AG10803 (cell line): ENCODE data around the gene AOX1.
"Not testable (repeated sequence)": the region's sequence is repeated elsewhere in the genome, so short reads cannot be mapped to it uniquely, and the experiment has no call there.

Source experiments
- DNase-seq: peaks from one replicate; pipeline ENCODE4 v3.0.0; 2010; ENCODE audit warnings: low read depth
- H3K4me3 ChIP-seq: 2 replicates; pipeline ENCODE4 v1.5.1; 2011; ENCODE audit warnings: mild to moderate bottlenecking, low read length, control low read depth
- TF ChIP-seq, protein P1 (sequence below): conservative IDR thresholded peaks from 2 replicates; pipeline ENCODE4 v1.5.1; 2011; ENCODE audit warnings: mild to moderate bottlenecking, low read length, control low read depth, inconsistent platforms

Gene AOX1

DNA sequence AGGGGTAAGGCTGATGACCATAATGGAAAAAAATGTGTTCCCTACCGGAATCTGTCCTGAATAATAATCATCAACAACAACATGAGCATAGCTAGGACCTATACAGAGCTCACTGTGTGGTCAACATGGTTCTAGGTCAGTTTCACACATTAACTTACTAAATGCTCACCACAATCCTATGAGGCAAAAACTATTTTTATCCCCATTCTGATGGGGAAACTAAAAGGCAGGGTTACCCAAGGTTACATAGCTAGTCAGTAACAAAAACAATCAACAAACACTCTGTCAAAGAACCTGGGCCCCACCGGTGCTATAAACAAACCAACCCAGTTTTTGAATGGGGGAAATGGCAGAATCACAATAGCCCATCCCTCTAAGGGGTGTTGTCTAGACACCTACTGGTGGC lies 40.1 kb downstream of the AOX1 start:
- peak; percentile 83 for DNase-seq

DNA sequence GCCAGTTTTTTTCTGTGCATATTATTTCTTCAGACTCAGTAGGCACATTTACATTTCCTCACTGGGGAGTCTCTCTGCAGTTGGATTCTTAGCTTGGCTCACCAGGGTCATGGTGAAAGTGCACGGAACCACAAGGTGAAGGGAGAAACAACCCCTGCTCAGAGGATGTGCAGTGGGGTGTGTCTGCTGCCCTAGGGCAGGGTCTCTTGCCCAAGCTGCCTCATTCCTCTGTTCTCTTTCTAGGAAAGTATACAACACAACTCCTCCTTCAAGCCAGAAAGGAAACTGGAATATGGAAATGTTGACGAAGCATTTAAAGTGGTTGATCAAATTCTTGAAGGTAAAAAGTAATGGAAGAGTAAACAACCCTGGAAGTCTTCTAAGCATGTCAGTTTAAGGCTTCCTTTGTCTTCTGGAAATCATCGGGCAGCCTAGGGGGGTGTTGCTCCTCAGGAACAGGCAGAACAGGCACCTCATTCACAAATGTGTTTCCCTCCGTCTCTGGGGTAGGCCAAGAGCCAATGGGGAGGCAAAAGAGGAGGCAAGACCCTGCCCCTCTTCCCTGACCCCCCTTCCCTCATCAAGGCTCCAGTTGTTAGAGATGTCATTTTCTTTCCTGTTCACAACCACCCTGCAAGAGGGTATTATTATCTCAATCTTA lies 41.4 kb downstream of the AOX1 start:
- TF ChIP-seq, protein P1, sequence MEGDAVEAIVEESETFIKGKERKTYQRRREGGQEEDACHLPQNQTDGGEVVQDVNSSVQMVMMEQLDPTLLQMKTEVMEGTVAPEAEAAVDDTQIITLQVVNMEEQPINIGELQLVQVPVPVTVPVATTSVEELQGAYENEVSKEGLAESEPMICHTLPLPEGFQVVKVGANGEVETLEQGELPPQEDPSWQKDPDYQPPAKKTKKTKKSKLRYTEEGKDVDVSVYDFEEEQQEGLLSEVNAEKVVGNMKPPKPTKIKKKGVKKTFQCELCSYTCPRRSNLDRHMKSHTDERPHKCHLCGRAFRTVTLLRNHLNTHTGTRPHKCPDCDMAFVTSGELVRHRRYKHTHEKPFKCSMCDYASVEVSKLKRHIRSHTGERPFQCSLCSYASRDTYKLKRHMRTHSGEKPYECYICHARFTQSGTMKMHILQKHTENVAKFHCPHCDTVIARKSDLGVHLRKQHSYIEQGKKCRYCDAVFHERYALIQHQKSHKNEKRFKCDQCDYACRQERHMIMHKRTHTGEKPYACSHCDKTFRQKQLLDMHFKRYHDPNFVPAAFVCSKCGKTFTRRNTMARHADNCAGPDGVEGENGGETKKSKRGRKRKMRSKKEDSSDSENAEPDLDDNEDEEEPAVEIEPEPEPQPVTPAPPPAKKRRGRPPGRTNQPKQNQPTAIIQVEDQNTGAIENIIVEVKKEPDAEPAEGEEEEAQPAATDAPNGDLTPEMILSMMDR, result no peak
- no peak overlapping the region for H3K4me3 ChIP-seq
- no peak for DNase-seq

More for the DNA sequence above, 40.1 kb downstream of the AOX1 start:
- TF ChIP-seq, protein P1, result 0 out of 2 replicates have a peak, but pooled peaks have one; percentile 6
- no peak overlapping the region for H3K4me3 ChIP-seq

DNA sequence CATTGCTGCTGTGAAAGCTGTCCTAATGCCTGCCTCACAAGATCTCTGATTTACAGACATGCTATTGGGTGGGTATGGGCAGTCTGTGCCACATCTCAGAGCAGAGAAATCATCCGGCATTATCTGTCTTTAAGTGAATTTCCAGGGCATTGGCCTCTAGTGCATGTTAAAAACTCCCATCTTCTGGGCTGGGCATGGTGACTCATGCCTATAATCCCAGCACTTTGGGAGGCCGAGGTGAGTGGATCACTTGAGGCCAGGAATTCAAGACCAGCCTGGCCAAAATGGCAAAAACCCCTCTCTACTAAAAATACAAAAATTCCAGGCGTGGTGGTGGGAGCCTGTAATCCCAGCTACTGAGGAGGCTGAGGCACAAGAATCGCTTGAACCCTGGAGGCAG lies 42.6 kb downstream of the AOX1 start:
- H3K4me3 ChIP-seq, DNase-seq: not testable (repeated sequence)

DNA sequence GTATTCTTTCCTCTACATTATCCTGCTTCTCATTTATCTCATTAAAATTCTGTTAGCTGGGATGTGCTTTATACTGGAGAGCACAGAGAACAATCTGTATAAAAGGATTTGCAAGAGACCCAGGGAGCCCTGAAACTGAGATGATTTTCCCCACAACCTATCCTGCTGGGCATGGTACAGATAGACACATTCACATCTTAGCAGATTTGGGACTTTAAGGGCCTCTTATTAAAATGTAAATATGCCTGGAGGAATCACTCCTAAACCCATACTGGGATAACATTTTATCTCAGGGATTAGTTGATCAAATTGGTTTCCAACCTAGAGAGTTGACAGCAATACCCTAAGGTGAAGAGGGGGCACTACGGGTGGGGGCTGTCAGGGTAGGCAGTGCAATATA lies 45.5 kb downstream of the AOX1 start:
- TF ChIP-seq, protein P1, result no peak
- no peak overlapping the region for H3K4me3 ChIP-seq
- no peak for DNase-seq

DNA sequence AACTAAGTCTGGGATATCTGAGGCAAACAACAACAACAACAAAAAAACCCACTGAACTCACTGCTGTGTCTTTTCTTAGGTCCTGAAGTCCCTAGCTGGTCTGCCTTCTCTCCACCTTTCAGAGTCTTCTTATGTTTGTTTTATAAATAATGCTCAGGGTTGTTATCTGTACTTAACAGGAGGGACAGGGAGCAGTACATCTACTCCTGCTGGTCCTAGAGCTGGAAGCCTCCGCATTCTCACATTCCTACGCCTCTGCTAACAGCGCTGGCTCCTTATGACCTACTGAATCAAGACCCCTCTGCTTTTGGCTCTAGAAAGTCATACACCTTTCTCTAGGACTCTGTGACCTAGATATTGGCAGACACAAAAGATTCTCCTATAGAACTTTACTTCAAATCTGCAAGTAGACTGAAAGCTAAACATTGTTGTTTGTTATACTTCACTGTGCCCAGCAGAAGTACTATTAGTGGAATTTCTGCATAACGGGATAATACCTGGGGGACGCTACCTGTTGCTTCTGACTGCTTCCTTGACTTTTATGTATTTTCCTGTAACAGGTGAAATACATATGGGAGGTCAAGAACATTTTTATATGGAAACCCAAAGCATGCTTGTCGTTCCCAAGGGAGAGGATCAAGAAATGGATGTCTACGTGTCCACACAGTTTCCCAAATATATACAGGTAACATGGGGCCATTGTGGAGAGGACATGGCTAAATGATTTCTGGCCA lies 48.6 kb downstream of the AOX1 start:
- TF ChIP-seq, protein P1, result no peak
- H3K4me3 ChIP-seq, result no peak overlapping the region
- no peak for DNase-seq

DNA sequence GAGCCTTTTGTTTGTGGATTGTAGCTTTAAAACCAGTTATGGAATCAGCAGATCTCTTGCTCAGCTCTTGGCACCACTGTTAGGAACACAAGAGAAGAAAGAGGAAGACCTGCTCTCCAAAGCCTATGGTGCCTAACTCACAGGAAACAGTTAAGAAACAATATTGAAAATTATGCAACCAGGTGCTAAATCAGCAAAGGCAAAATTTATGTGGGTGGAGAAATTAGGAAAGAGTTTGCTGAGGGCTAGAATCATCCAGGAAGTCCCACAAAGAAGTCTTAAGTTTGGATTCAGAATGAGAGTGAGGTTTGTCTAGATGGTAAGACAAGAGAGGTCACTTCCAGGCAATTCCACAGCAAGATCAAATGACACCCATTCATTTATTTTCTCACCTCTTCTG lies 49.4 kb downstream of the AOX1 start:
- no peak overlapping the region for H3K4me3 ChIP-seq
- TF ChIP-seq, protein P1, result no peak
- no peak for DNase-seq

DNA sequence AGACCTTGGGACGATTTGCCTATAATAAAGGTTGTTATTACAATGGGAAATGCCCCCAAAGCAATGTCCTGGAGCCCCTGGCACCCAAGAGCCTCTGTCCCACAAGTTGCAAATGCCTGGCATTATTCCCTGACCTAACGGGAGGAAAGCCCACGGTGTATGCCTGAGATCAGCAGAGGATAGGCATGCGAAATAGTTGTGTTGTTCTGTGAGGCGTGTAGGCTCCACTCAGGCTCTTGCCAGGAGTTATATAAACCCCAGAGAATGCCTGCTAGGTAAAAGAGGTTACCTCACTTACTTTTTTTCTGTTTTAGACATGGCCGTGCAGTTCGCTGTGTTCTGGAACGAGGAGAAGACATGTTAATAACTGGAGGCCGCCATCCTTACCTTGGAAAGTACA lies 52.1 kb downstream of the AOX1 start:
- DNase-seq, result no peak
- TF ChIP-seq, protein P1, result no peak
- no peak overlapping the region for H3K4me3 ChIP-seq
